Measurements from ENCODE around the gene LMNB1. TPM values are rescaled to one million over a fixed set of nuclear protein-coding genes. Genes with fewer than 3 reads are reported as not detected.
A peak's percentile ranks its signal among the peaks of the same experiment; 100 is the strongest.
"Not testable (repeated sequence)": the region's sequence is repeated elsewhere in the genome, so short reads cannot be mapped to it uniquely, and the experiment has no call there.

LMNB1 gene
- total RNA-seq, 1 experiment from 2014 or later: 150 TPM

- Histone ChIP-seq H3K36me3 (ENCODE audit: control insufficient read depth in 1 of 2, insufficient read depth in 2 of 2, low read length in 2 of 2) (peaks cover 13 to 38% of the 10 kb centered on the region in 2 experiments), H3K27me3 (ENCODE audit: insufficient read depth, low read length) (no peaks in the 10 kb centered on the region), H4K20me1 (ENCODE audit: insufficient read depth) (peaks cover 4% of the 10 kb centered on the region; the same call in 1 of the 2 replicates), H3K4me3 (replicated peaks in 1 of 2; ENCODE audit: low read depth in 1 of 2, low read length in 2 of 2) (no peak overlapping the region), H3K9me2 (ENCODE audit: insufficient read depth) (no peaks in the 10 kb centered on the region), H3K79me2 (ENCODE audit: insufficient read depth, low read length) (peaks cover 47% of the 10 kb centered on the region), H3K9ac (ENCODE audit: low read length) (no peak overlapping the region), H3K27ac (ENCODE audit: low read depth, low read length) (no peak overlapping the region), H3K9me3 (ENCODE audit: control insufficient read depth in 1 of 2, insufficient read depth in 1 of 2, low read depth in 1 of 2, low read length in 2 of 2) (no peaks in the 10 kb centered on the region), H3K4me2 (ENCODE audit: low read length) (no peak overlapping the region), H3K4me1 (ENCODE audit: control insufficient read depth in 1 of 2, insufficient read depth in 2 of 2, low read length in 2 of 2) (no peaks in the 10 kb centered on the region), H2AFZ (ENCODE audit: low read depth, low read length, poor library complexity, severe bottlenecking) (no peak overlapping the region)
- intact Hi-C loops (cut with micrococcal nuclease): loop anchor here (2.0 to 5.0 kb wide), 2 partner anchors 477 to 604 kb away; no protein-coding TSS in a partner anchor
- no peak for DNase-seq (ENCODE audit: low read depth, low spot score)
- no TSS peak for BruUV-seq (replicated peaks)
- no peak for TF ChIP-seq CBX3 (IDR thresholded peaks at IDR 0.05; ENCODE audit: low read depth)
- peak; percentile 28; the same call in 1 of the 2 replicates for TF ChIP-seq RAD21 (IDR thresholded peaks at IDR 0.05; ENCODE audit: low read depth)
- RAD21 ChIA-PET (ENCODE audit: low non-redundant PET in 1 of 2, low total read pairs in 2 of 2, uncharacterized antibody in 2 of 2, unreplicated experiment in 2 of 2): no interaction called here
- ATAC-seq: no peak
- CTCF ChIA-PET: interaction anchor here (2.1 kb wide), 1 partner anchor 655 kb away, joined by 11 read pairs; no protein-coding TSS in a partner anchor
- POLR2A ChIA-PET: no interaction called here
Observed at GRCh38 chr5:126837906-126838539, 61.1 kb downstream of the LMNB1 start.

GRCh38 chr5:126839407-126839806 lies 62.5 kb downstream of the LMNB1 start:
- ATAC-seq; CTCF ChIA-PET; H3K4me3 ChIP-seq (replicated peaks in 1 of 2; ENCODE audit: low read depth in 1 of 2, low read length in 2 of 2); H3K27me3 ChIP-seq (ENCODE audit: insufficient read depth, low read length); H3K9me3 ChIP-seq (ENCODE audit: control insufficient read depth in 1 of 2, insufficient read depth in 1 of 2, low read depth in 1 of 2, low read length in 2 of 2); POLR2A ChIA-PET; RAD21 ChIA-PET (ENCODE audit: low non-redundant PET in 1 of 2, low total read pairs in 2 of 2, uncharacterized antibody in 2 of 2, unreplicated experiment in 2 of 2); H3K9me2 ChIP-seq (ENCODE audit: insufficient read depth); H3K27ac ChIP-seq (ENCODE audit: low read depth, low read length); DNase-seq (ENCODE audit: low read depth, low spot score); H3K9ac ChIP-seq (ENCODE audit: low read length); H3K4me2 ChIP-seq (ENCODE audit: low read length); H4K20me1 ChIP-seq (ENCODE audit: insufficient read depth); H3K4me1 ChIP-seq (ENCODE audit: control insufficient read depth in 1 of 2, insufficient read depth in 2 of 2, low read length in 2 of 2); H2AFZ ChIP-seq (ENCODE audit: low read depth, low read length, poor library complexity, severe bottlenecking); BruUV-seq (replicated peaks): not testable (repeated sequence)
- intact Hi-C loops (cut with micrococcal nuclease): loop anchor here (2.0 to 5.0 kb wide), 2 partner anchors 475 to 603 kb away; no protein-coding TSS in a partner anchor
- Histone ChIP-seq H3K79me2 (ENCODE audit: insufficient read depth, low read length) (peaks cover 35% of the 10 kb centered on the region), H3K36me3 (ENCODE audit: control insufficient read depth in 1 of 2, insufficient read depth in 2 of 2, low read length in 2 of 2) (peaks cover 11 to 27% of the 10 kb centered on the region in 2 experiments)

- ATAC-seq; intact Hi-C loops (cut with micrococcal nuclease); H3K4me1 ChIP-seq (ENCODE audit: control insufficient read depth in 1 of 2, insufficient read depth in 2 of 2, low read length in 2 of 2); H4K20me1 ChIP-seq (ENCODE audit: insufficient read depth); H2AFZ ChIP-seq (ENCODE audit: low read depth, low read length, poor library complexity, severe bottlenecking); H3K9ac ChIP-seq (ENCODE audit: low read length); H3K27ac ChIP-seq (ENCODE audit: low read depth, low read length); RAD21 ChIA-PET (ENCODE audit: low non-redundant PET in 1 of 2, low total read pairs in 2 of 2, uncharacterized antibody in 2 of 2, unreplicated experiment in 2 of 2); H3K9me3 ChIP-seq (ENCODE audit: control insufficient read depth in 1 of 2, insufficient read depth in 1 of 2, low read depth in 1 of 2, low read length in 2 of 2); H3K4me3 ChIP-seq (replicated peaks in 1 of 2; ENCODE audit: low read depth in 1 of 2, low read length in 2 of 2); H3K4me2 ChIP-seq (ENCODE audit: low read length); CTCF ChIA-PET; BruUV-seq (replicated peaks); H3K36me3 ChIP-seq (ENCODE audit: control insufficient read depth in 1 of 2, insufficient read depth in 2 of 2, low read length in 2 of 2); DNase-seq (ENCODE audit: low read depth, low spot score); H3K79me2 ChIP-seq (ENCODE audit: insufficient read depth, low read length); H3K9me2 ChIP-seq (ENCODE audit: insufficient read depth); POLR2A ChIA-PET; H3K27me3 ChIP-seq (ENCODE audit: insufficient read depth, low read length): not testable (repeated sequence)
Observed at GRCh38 chr5:126843375-126843774, 66.4 kb downstream of the LMNB1 start.

- POLR2A ChIA-PET; H3K4me2 ChIP-seq (ENCODE audit: low read length); H2AFZ ChIP-seq (ENCODE audit: low read depth, low read length, poor library complexity, severe bottlenecking); H3K27ac ChIP-seq (ENCODE audit: low read depth, low read length); BruUV-seq (replicated peaks); H3K9me3 ChIP-seq (ENCODE audit: control insufficient read depth in 1 of 2, insufficient read depth in 1 of 2, low read depth in 1 of 2, low read length in 2 of 2); H3K9me2 ChIP-seq (ENCODE audit: insufficient read depth); H3K79me2 ChIP-seq (ENCODE audit: insufficient read depth, low read length); RAD21 ChIA-PET (ENCODE audit: low non-redundant PET in 1 of 2, low total read pairs in 2 of 2, uncharacterized antibody in 2 of 2, unreplicated experiment in 2 of 2); ATAC-seq; CTCF ChIA-PET; DNase-seq (ENCODE audit: low read depth, low spot score); H3K36me3 ChIP-seq (ENCODE audit: control insufficient read depth in 1 of 2, insufficient read depth in 2 of 2, low read length in 2 of 2); H4K20me1 ChIP-seq (ENCODE audit: insufficient read depth); H3K4me1 ChIP-seq (ENCODE audit: control insufficient read depth in 1 of 2, insufficient read depth in 2 of 2, low read length in 2 of 2); H3K9ac ChIP-seq (ENCODE audit: low read length); H3K27me3 ChIP-seq (ENCODE audit: insufficient read depth, low read length); intact Hi-C loops (cut with micrococcal nuclease); H3K4me3 ChIP-seq (replicated peaks in 1 of 2; ENCODE audit: low read depth in 1 of 2, low read length in 2 of 2): not testable (repeated sequence)
Observed at GRCh38 chr5:126845470-126846070, 68.6 kb downstream of the LMNB1 start.
